ENCODE measurements around the gene VILL. TPM values are rescaled to one million over a fixed set of nuclear protein-coding genes. Genes with fewer than 3 reads are reported as not detected.

Gene VILL
- total RNA-seq, 2 experiments from 2014 or later: 14.6 to 15.1 TPM

- Mint-ChIP-seq H3K4me1 (ENCODE audit: low read depth) (peaks cover 9% of the 10 kb centered on the region), H3K4me3 (no peak overlapping the region), H3K27me3 (ENCODE audit: low read depth) (no peaks in the 10 kb centered on the region), H3K9me3 (ENCODE audit: insufficient read depth) (no peaks in the 10 kb centered on the region), H3K36me3 (ENCODE audit: low read depth) (peaks cover 23% of the 10 kb centered on the region), H3K27ac (peak overlapping the region; percentile 62)
- ATAC-seq (peak; percentile 61), DNase-seq (peak; percentile 68)
- ChIA-PET CTCF (interaction anchor here (0.6 to 3.1 kb wide), 12 partner anchors 8 to 213 kb away, joined by 3 to 36 read pairs (median 4); partner anchors contain the start of gene DLEC1), POLR2A (no interaction called here)
These were observed 14.0 kb downstream of the VILL start for GRCh38 chr3:38004415-38005075.

GRCh38 chr3:38005076-38006020 is 14.8 kb downstream of the VILL start:
- POLR2A ChIA-PET: no interaction called here
- H3K27ac Mint-ChIP-seq: no peak overlapping the region

GRCh38 chr3:38006031-38006430 is 15.4 kb downstream of the VILL start:
- H3K9me3 Mint-ChIP-seq (ENCODE audit: insufficient read depth): no peaks in the 10 kb centered on the region
- H3K27ac Mint-ChIP-seq: no peak overlapping the region
- DNase-seq: no peak
- peaks cover 8% of the 10 kb centered on the region for H3K4me1 Mint-ChIP-seq (ENCODE audit: low read depth)
- ATAC-seq: no peak
- H3K27me3 Mint-ChIP-seq (ENCODE audit: low read depth): no peaks in the 10 kb centered on the region
- CTCF ChIA-PET: interaction anchor here (0.5 to 1.4 kb wide), 2 partner anchors 9 to 38 kb away, joined by 3 to 9 read pairs; no protein-coding TSS in a partner anchor
- H3K4me3 Mint-ChIP-seq: no peak overlapping the region
- POLR2A ChIA-PET: no interaction called here
- H3K36me3 Mint-ChIP-seq (ENCODE audit: low read depth): peaks cover 21% of the 10 kb centered on the region

More at GRCh38 chr3:38005076-38006020, 14.8 kb downstream of the VILL start:
- peaks cover 21% of the 10 kb centered on the region for H3K36me3 Mint-ChIP-seq (ENCODE audit: low read depth)
- no peaks in the 10 kb centered on the region for H3K9me3 Mint-ChIP-seq (ENCODE audit: insufficient read depth)
- no peaks in the 10 kb centered on the region for H3K27me3 Mint-ChIP-seq (ENCODE audit: low read depth)
- DNase-seq: no peak
- H3K4me3 Mint-ChIP-seq: no peak overlapping the region
- no peak for ATAC-seq
- CTCF ChIA-PET: interaction anchor here (0.9 to 1.0 kb wide), 4 partner anchors 8 to 34 kb away, joined by 3 to 4 read pairs (median 3); partner anchors contain the start of gene DLEC1
- peaks cover 8% of the 10 kb centered on the region for H3K4me1 Mint-ChIP-seq (ENCODE audit: low read depth)

GRCh38 chr3:38006445-38006995 is 15.9 kb downstream of the VILL start:
- ChIA-PET POLR2A (no interaction called here), CTCF (interaction anchor here (0.5 to 1.4 kb wide), 2 partner anchors 10 to 39 kb away, joined by 3 to 9 read pairs; no protein-coding TSS in a partner anchor)
- H3K27ac Mint-ChIP-seq: no peak overlapping the region
- H3K27me3 Mint-ChIP-seq (ENCODE audit: low read depth): no peaks in the 10 kb centered on the region
- no peak overlapping the region for H3K4me3 Mint-ChIP-seq
- H3K36me3 Mint-ChIP-seq (ENCODE audit: low read depth): peaks cover 21% of the 10 kb centered on the region
- H3K9me3 Mint-ChIP-seq (ENCODE audit: insufficient read depth): no peaks in the 10 kb centered on the region
- peaks cover 8% of the 10 kb centered on the region for H3K4me1 Mint-ChIP-seq (ENCODE audit: low read depth)
- DNase-seq (no peak), ATAC-seq (no peak)

- no peak overlapping the region for H3K4me3 Mint-ChIP-seq
- ChIA-PET POLR2A (no interaction called here), CTCF (interaction anchor here (1.4 kb wide), 1 partner anchor 11 kb away, joined by 9 read pairs; no protein-coding TSS in a partner anchor)
- DNase-seq (no peak), ATAC-seq (no peak)
- H3K9me3 Mint-ChIP-seq (ENCODE audit: insufficient read depth): no peaks in the 10 kb centered on the region
- H3K36me3 Mint-ChIP-seq (ENCODE audit: low read depth): peaks cover 16% of the 10 kb centered on the region
- H3K27ac Mint-ChIP-seq: no peak overlapping the region
- H3K4me1 Mint-ChIP-seq (ENCODE audit: low read depth): peaks cover 8% of the 10 kb centered on the region
- no peaks in the 10 kb centered on the region for H3K27me3 Mint-ChIP-seq (ENCODE audit: low read depth)
These were observed 17.1 kb downstream of the VILL start for GRCh38 chr3:38007754-38008090.

GRCh38 chr3:38008191-38008701 is 17.7 kb downstream of the VILL start:
- POLR2A ChIA-PET: interaction anchor here (1.5 kb wide), 1 partner anchor 15 kb away, joined by 3 read pairs; no protein-coding TSS in a partner anchor
- peaks cover 16% of the 10 kb centered on the region for H3K36me3 Mint-ChIP-seq (ENCODE audit: low read depth)
- no peak overlapping the region for H3K27ac Mint-ChIP-seq
- no peaks in the 10 kb centered on the region for H3K27me3 Mint-ChIP-seq (ENCODE audit: low read depth)
- CTCF ChIA-PET: no interaction called here
- no peak overlapping the region for H3K4me3 Mint-ChIP-seq
- DNase-seq (no peak), ATAC-seq (no peak)
- no peaks in the 10 kb centered on the region for H3K9me3 Mint-ChIP-seq (ENCODE audit: insufficient read depth)
- peaks cover 5% of the 10 kb centered on the region for H3K4me1 Mint-ChIP-seq (ENCODE audit: low read depth)

- peaks cover 5% of the 10 kb centered on the region for H3K4me1 Mint-ChIP-seq (ENCODE audit: low read depth)
- ChIA-PET CTCF (interaction anchor here (1.0 kb wide), 1 partner anchor 34 kb away, joined by 3 read pairs; no protein-coding TSS in a partner anchor), POLR2A (interaction anchor here (1.5 kb wide), 2 partner anchors 14 to 39 kb away, joined by 3 read pairs; no protein-coding TSS in a partner anchor)
- H3K4me3 Mint-ChIP-seq: no peak overlapping the region
- no peaks in the 10 kb centered on the region for H3K9me3 Mint-ChIP-seq (ENCODE audit: insufficient read depth)
- H3K27ac Mint-ChIP-seq: no peak overlapping the region
- no peaks in the 10 kb centered on the region for H3K27me3 Mint-ChIP-seq (ENCODE audit: low read depth)
- DNase-seq (no peak), ATAC-seq (no peak)
- H3K36me3 Mint-ChIP-seq (ENCODE audit: low read depth): peaks cover 16% of the 10 kb centered on the region
These were observed 18.5 kb downstream of the VILL start for GRCh38 chr3:38008971-38009580.

GRCh38 chr3:38009807-38010591 is 19.4 kb downstream of the VILL start:
- Mint-ChIP-seq H3K4me1 (ENCODE audit: low read depth) (no peaks in the 10 kb centered on the region), H3K9me3 (ENCODE audit: insufficient read depth) (no peaks in the 10 kb centered on the region), H3K4me3 (no peak overlapping the region), H3K36me3 (ENCODE audit: low read depth) (peaks cover 17% of the 10 kb centered on the region), H3K27ac (no peak overlapping the region), H3K27me3 (ENCODE audit: low read depth) (no peaks in the 10 kb centered on the region)
- DNase-seq: no peak
- no peak for ATAC-seq
- POLR2A ChIA-PET: interaction anchor here (0.6 to 1.5 kb wide), 3 partner anchors 13 to 42 kb away, joined by 3 read pairs; no protein-coding TSS in a partner anchor
- CTCF ChIA-PET: interaction anchor here (1.0 kb wide), 1 partner anchor 35 kb away, joined by 3 read pairs; no protein-coding TSS in a partner anchor

GRCh38 chr3:38011111-38011510 is 20.5 kb downstream of the VILL start:
- POLR2A ChIA-PET: interaction anchor here (0.6 kb wide), 1 partner anchor 140 kb away, joined by 3 read pairs; no protein-coding TSS in a partner anchor
- Mint-ChIP-seq H3K4me3 (no peak overlapping the region), H3K27me3 (ENCODE audit: low read depth) (no peaks in the 10 kb centered on the region), H3K36me3 (ENCODE audit: low read depth) (peaks cover 16% of the 10 kb centered on the region), H3K27ac (no peak overlapping the region), H3K4me1 (ENCODE audit: low read depth) (no peaks in the 10 kb centered on the region), H3K9me3 (ENCODE audit: insufficient read depth) (no peaks in the 10 kb centered on the region)
- CTCF ChIA-PET: interaction anchor here (0.6 to 0.9 kb wide), 2 partner anchors 14 to 43 kb away, joined by 3 read pairs; no protein-coding TSS in a partner anchor
- DNase-seq (no peak), ATAC-seq (no peak)

- no peak overlapping the region for H3K27ac Mint-ChIP-seq
- ChIA-PET POLR2A (no interaction called here), CTCF (no interaction called here)
- no peaks in the 10 kb centered on the region for H3K9me3 Mint-ChIP-seq (ENCODE audit: insufficient read depth)
- DNase-seq (no peak), ATAC-seq (no peak)
- no peaks in the 10 kb centered on the region for H3K4me1 Mint-ChIP-seq (ENCODE audit: low read depth)
- no peak overlapping the region for H3K4me3 Mint-ChIP-seq
- peaks cover 22% of the 10 kb centered on the region for H3K36me3 Mint-ChIP-seq (ENCODE audit: low read depth)
- H3K27me3 Mint-ChIP-seq (ENCODE audit: low read depth): no peaks in the 10 kb centered on the region
These were observed 24.9 kb downstream of the VILL start for GRCh38 chr3:38015485-38015884.

All from activated CD8-positive, alpha-beta T cell treated with anti-CD3 and anti-CD28 coated beads, Interleukin-2, amount 10 ng/mL, durations not matched to agents 7 days and 5 days (primary cell).